ENCODE measurements around the gene WWC2.

WWC2 gene

GRCh38 chr4:183202523-183202922 is 103.5 kb downstream of the WWC2 start:
- DNase-seq (ENCODE audit: low read depth), result no peak

GRCh38 chr4:183204793-183205192 is 105.7 kb downstream of the WWC2 start:
- DNase-seq (ENCODE audit: low read depth), result no peak

DNA sequence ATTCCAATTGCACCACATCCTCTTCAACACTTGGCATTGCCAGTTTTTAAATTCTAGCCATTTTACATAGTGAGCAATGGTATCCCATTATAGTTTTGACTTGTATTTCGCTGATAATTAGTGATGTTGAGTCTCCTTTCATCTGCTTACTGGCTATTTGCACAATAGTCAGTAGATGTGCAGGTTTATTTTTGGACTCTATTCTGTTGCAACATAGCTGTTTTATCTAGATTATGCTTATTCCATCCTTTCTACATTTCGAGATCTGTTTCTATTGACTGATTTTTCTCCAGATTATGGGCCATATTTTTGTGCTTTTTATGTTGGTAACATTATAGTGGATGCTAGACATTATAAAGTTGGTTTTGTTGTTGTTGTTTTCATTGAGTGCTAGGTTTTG is 106.1 kb downstream of the WWC2 start:
- no peak for DNase-seq (ENCODE audit: low read depth)

GRCh38 chr4:183205709-183206108 is 106.7 kb downstream of the WWC2 start:
- no peak for DNase-seq (ENCODE audit: low read depth)

GRCh38 chr4:183211533-183211932 is 112.5 kb downstream of the WWC2 start:
- DNase-seq (ENCODE audit: low read depth), result no peak

- no peak for DNase-seq (ENCODE audit: low read depth)
Measured at GRCh38 chr4:183213996-183214395, 114.9 kb downstream of the WWC2 start.

GRCh38 chr4:183214912-183215488 is 115.9 kb downstream of the WWC2 start:
- DNase-seq (ENCODE audit: low read depth), result no peak

GRCh38 chr4:183220236-183220635 is 121.2 kb downstream of the WWC2 start:
- DNase-seq (ENCODE audit: low read depth), result no peak

DNA sequence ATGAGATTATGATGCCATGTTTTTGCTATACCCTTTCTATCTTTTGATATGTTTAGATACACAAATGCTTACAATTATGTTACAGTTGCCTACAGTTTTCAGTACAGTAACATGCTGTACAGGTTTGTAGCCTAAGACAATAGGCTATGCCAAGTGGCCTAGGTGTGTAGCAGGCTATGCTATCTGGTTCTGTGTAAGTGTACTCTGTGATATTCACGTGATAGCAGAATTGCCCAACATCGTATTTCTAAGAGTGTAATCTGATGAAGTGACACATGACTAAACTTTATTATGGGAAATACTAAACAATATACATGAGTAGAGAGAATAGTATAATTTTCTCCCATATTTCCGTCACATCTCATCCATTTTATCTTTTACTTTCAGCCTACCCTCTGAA is 124.0 kb downstream of the WWC2 start:
- DNase-seq (ENCODE audit: low read depth), result no peak

- no peak for DNase-seq (ENCODE audit: low read depth)
Measured at GRCh38 chr4:183229397-183229796, 130.3 kb downstream of the WWC2 start.

- no peak for DNase-seq (ENCODE audit: low read depth)
Measured at GRCh38 chr4:183240581-183241321, 141.7 kb downstream of the WWC2 start.

GRCh38 chr4:183241322-183241640 is 142.2 kb downstream of the WWC2 start:
- no peak for DNase-seq (ENCODE audit: low read depth)

GRCh38 chr4:183241721-183242151 is 142.7 kb downstream of the WWC2 start:
- DNase-seq (ENCODE audit: low read depth), result no peak

DNA sequence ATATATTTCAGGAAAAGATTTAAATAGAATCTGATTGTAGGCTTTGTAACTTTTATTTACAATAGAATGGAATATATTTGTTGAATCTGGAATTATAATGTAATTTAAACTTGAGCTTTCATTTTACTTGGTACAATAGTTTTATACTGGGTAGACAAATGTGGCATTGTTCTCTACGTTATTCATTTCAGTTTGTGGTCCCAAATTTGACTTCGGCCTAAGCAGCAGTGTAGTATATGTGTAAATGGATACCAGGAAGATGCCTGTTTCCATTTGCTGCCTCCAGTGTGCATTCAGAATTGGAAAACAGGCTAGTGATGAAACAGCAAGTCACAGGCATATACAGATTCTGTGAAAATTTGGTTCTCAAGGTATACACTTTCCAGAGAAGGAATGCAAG is 143.2 kb downstream of the WWC2 start:
- DNase-seq (ENCODE audit: low read depth), result no peak

DNA sequence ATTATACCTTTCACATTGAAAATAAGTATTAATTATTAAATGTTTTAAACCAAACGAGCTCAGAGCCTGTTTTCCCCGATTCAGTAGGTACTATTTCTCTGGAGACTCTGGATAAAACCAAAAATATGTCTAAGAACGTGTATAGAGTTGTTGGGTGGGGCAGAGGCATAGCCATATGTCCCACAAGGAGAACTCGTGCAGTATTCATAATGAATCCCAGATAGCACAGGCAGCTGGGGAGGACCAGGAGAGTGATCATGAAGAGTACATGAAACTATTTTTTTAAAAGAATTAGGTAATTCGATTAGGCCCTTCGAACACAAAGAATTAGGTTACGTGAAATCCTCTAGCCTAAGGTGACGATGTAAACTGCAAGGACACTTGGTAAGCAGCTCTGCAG is 145.0 kb downstream of the WWC2 start:
- no peak for DNase-seq (ENCODE audit: low read depth)

DNA sequence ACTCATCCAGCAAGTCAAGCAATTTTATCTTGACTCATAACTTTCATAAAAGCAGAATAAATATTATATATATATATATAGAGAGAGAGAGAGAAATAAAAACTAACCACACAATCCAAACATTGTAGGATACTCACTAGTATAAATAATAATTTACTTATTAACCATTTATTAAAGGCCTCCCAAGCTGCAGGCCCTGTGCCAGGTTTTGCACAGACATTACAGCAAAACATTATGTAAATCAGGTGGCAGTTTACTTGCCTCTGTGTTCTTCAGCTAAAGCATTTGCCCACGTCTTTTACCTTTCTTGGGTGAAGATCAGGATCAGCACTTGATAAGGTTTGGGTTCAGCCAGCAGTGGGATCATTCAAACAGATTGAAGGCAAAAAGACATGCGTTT is 145.4 kb downstream of the WWC2 start:
- DNase-seq (ENCODE audit: low read depth), result no peak

GRCh38 chr4:183248201-183248600 is 149.1 kb downstream of the WWC2 start:
- DNase-seq (ENCODE audit: low read depth), result no peak

GRCh38 chr4:183249854-183250253 is 150.8 kb downstream of the WWC2 start:
- no peak for DNase-seq (ENCODE audit: low read depth)

DNA sequence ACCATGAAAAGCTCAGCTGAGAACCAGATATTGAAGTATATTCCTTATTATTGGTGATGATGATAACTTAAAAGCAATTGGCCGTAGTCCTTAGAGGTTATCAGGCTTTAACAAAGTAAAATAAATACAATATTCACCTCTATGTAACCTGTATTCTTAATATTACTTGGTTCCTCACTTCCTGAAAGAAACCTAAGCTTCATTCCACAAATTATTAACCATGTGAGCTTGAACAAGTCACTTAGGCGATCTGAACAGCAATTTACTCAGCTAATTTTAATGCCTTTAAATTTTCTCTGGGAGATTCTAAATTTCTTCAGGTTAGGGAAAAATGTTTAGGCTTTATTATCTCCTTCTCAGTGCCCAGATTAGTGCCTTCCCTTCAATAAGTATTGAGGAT is 151.8 kb downstream of the WWC2 start:
- no peak for DNase-seq (ENCODE audit: low read depth)

GRCh38 chr4:183252959-183253358 is 153.9 kb downstream of the WWC2 start:
- DNase-seq (ENCODE audit: low read depth), result no peak

GRCh38 chr4:183253451-183253850 is 154.4 kb downstream of the WWC2 start:
- no peak for DNase-seq (ENCODE audit: low read depth)

- no peak for DNase-seq (ENCODE audit: low read depth)
Measured at GRCh38 chr4:183254162-183254561, 155.1 kb downstream of the WWC2 start.

- no peak for DNase-seq (ENCODE audit: low read depth)
Measured at GRCh38 chr4:183255487-183255886, 156.4 kb downstream of the WWC2 start.

- DNase-seq (ENCODE audit: low read depth), result no peak
Measured at GRCh38 chr4:183256343-183256742, 157.3 kb downstream of the WWC2 start.
